PFSK-1 (cell line): ENCODE results near the gene PPM1A.

ENCODE experiments used
- SIN3A ChIP-seq: IDR thresholded peaks from 2 replicates; pipeline ENCODE4 v1.6.1; 2012; ENCODE audit warnings: mild to moderate bottlenecking, low read length, moderate library complexity, borderline replicate concordance; ENCODE audit not compliant: insufficient read depth
- TAF1 ChIP-seq: IDR thresholded peaks from 2 replicates; pipeline ENCODE4 v1.6.1; 2012; ENCODE audit warnings: low read length, control low read depth, borderline replicate concordance; ENCODE audit not compliant: insufficient read depth
- TF ChIP-seq, protein P1 (sequence below), 2 experiments: IDR thresholded peaks; 2 replicates each; pipeline versions ENCODE4 v1.6.1 to v1.8.0; 2011 to 2012; ENCODE audit warnings: low read depth in 2 of 2, low read length in 2 of 2, control low read depth in 1 of 2, inconsistent platforms in 1 of 2, mild to moderate bottlenecking in 1 of 2, moderate library complexity in 1 of 2; ENCODE audit not compliant: insufficient read depth in 1 of 2

GRCh38 chr14:60324837-60325236, 75.8 kb downstream of the PPM1A start:
- TF ChIP-seq TAF1 (no peak), SIN3A (no peak)
- TF ChIP-seq, protein P1, sequence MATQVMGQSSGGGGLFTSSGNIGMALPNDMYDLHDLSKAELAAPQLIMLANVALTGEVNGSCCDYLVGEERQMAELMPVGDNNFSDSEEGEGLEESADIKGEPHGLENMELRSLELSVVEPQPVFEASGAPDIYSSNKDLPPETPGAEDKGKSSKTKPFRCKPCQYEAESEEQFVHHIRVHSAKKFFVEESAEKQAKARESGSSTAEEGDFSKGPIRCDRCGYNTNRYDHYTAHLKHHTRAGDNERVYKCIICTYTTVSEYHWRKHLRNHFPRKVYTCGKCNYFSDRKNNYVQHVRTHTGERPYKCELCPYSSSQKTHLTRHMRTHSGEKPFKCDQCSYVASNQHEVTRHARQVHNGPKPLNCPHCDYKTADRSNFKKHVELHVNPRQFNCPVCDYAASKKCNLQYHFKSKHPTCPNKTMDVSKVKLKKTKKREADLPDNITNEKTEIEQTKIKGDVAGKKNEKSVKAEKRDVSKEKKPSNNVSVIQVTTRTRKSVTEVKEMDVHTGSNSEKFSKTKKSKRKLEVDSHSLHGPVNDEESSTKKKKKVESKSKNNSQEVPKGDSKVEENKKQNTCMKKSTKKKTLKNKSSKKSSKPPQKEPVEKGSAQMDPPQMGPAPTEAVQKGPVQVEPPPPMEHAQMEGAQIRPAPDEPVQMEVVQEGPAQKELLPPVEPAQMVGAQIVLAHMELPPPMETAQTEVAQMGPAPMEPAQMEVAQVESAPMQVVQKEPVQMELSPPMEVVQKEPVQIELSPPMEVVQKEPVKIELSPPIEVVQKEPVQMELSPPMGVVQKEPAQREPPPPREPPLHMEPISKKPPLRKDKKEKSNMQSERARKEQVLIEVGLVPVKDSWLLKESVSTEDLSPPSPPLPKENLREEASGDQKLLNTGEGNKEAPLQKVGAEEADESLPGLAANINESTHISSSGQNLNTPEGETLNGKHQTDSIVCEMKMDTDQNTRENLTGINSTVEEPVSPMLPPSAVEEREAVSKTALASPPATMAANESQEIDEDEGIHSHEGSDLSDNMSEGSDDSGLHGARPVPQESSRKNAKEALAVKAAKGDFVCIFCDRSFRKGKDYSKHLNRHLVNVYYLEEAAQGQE (IDR thresholded peaks at IDR 0.05; ENCODE audit: insufficient read depth in 1 of 2, low read depth in 2 of 2, low read length in 2 of 2) = no peak
